Measurements from ENCODE around the gene PLSCR5. TPM values are rescaled to one million over a fixed set of nuclear protein-coding genes. Genes with fewer than 3 reads are reported as not detected.

PLSCR5 gene
- total RNA-seq, 1 experiment from 2014 or later = not detected

DNA sequence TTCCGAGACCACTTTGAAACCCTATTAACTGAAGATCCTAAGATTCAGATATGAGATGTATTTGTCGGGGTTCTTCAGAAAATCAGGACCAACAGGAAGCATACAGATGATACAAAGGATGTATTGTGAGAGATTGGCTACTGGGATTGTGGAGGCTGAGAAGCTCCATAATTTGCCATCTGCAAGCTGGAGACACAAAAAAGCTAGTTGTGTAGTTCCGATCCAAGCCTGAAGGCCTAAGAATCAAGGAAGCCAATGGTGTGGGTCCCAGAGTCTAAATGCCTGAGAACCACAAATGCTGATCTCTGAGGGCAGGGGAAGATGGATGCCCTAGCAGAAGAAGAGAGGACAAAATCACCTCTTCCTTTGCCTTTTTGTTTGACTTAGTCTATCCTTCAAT lies 49.8 kb downstream of the PLSCR5 start:
- H3K9me3 ChIP-seq (ENCODE audit: control insufficient read depth, insufficient read depth, low read depth, low read length) = no peaks in the 10 kb centered on the region
- H3K36me3 ChIP-seq (ENCODE audit: control insufficient read depth, insufficient read depth, low read length) = no peaks in the 10 kb centered on the region
- ATAC-seq (no peak), DNase-seq (ENCODE audit: low read depth, low spot score) (no peak)
- intact Hi-C loops (cut with micrococcal nuclease; ENCODE audit: unreplicated experiment) (no loop called here), in situ Hi-C loops (cut with HindIII; ENCODE audit: low pct_unique_long_range_greater_than_20kb, low sequenced_read_pairs) (no loop called here)
- ChIA-PET POLR2A (no interaction called here), CTCF (no interaction called here)
- no TSS peak for BruUV-seq (replicated peaks)
- TF ChIP-seq TCF7L2 (IDR thresholded peaks at IDR 0.05; ENCODE audit: low read depth, low read length) = no peak
- TF ChIP-seq POLR2AphosphoS5 (IDR thresholded peaks at IDR 0.05; ENCODE audit: low read depth, low read length) = no peak
- TF ChIP-seq, protein P1, sequence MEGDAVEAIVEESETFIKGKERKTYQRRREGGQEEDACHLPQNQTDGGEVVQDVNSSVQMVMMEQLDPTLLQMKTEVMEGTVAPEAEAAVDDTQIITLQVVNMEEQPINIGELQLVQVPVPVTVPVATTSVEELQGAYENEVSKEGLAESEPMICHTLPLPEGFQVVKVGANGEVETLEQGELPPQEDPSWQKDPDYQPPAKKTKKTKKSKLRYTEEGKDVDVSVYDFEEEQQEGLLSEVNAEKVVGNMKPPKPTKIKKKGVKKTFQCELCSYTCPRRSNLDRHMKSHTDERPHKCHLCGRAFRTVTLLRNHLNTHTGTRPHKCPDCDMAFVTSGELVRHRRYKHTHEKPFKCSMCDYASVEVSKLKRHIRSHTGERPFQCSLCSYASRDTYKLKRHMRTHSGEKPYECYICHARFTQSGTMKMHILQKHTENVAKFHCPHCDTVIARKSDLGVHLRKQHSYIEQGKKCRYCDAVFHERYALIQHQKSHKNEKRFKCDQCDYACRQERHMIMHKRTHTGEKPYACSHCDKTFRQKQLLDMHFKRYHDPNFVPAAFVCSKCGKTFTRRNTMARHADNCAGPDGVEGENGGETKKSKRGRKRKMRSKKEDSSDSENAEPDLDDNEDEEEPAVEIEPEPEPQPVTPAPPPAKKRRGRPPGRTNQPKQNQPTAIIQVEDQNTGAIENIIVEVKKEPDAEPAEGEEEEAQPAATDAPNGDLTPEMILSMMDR (IDR thresholded peaks at IDR 0.05) = no peak
- no peak for TF ChIP-seq SIN3A (IDR thresholded peaks at IDR 0.05; ENCODE audit: borderline replicate concordance, insufficient read depth, low read depth, low read length)
- TF ChIP-seq, protein P2, sequence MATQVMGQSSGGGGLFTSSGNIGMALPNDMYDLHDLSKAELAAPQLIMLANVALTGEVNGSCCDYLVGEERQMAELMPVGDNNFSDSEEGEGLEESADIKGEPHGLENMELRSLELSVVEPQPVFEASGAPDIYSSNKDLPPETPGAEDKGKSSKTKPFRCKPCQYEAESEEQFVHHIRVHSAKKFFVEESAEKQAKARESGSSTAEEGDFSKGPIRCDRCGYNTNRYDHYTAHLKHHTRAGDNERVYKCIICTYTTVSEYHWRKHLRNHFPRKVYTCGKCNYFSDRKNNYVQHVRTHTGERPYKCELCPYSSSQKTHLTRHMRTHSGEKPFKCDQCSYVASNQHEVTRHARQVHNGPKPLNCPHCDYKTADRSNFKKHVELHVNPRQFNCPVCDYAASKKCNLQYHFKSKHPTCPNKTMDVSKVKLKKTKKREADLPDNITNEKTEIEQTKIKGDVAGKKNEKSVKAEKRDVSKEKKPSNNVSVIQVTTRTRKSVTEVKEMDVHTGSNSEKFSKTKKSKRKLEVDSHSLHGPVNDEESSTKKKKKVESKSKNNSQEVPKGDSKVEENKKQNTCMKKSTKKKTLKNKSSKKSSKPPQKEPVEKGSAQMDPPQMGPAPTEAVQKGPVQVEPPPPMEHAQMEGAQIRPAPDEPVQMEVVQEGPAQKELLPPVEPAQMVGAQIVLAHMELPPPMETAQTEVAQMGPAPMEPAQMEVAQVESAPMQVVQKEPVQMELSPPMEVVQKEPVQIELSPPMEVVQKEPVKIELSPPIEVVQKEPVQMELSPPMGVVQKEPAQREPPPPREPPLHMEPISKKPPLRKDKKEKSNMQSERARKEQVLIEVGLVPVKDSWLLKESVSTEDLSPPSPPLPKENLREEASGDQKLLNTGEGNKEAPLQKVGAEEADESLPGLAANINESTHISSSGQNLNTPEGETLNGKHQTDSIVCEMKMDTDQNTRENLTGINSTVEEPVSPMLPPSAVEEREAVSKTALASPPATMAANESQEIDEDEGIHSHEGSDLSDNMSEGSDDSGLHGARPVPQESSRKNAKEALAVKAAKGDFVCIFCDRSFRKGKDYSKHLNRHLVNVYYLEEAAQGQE (IDR thresholded peaks at IDR 0.05; ENCODE audit: insufficient read depth in 1 of 2, low read depth in 2 of 2, low read length in 1 of 2) = no peak
- no peaks in the 10 kb centered on the region; the same call in 1 of the 2 replicates for H3K27me3 ChIP-seq (ENCODE audit: control insufficient read depth, insufficient read depth, low read length)
- no peaks in the 10 kb centered on the region for H3K4me1 ChIP-seq (ENCODE audit: control insufficient read depth, insufficient read depth, low read length)
- H3K4me3 ChIP-seq (ENCODE audit: low read depth in 2 of 2, low read length in 2 of 2) = no peak overlapping the region
- H3K27ac ChIP-seq (ENCODE audit: low read length) = no peak overlapping the region

DNA sequence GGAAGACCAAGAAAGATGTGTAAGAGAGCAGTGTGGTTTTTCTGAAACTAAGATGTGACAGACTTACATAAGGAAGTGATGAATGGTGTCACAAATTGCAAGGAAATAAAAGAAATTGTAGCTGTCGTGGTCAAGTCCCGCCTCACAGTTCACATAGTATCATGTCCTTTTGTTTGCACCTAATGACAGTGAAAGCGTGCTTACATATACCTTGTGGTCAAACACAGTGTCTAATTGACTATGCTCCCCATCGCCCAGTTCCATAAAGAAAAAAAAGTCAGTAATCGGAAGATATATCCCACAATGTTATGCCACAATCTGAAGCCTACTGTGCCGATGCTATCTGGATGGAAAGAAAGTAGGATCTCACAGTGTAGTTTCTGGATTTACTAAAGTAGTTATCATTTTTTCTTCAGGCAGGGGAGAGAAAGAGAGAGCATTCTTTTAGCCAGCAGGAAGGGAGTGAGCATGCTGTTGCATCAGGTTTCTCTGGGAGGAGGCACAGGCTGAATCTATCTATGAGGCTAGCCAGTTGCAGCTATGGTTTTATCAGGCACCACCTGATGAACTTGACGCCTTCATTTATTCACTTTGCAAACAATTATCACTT lies 50.9 kb downstream of the PLSCR5 start:
- BruUV-seq (replicated peaks) = no TSS peak
- DNase-seq (ENCODE audit: low read depth, low spot score) (no peak), ATAC-seq (no peak)
- Histone ChIP-seq H3K4me3 (ENCODE audit: low read depth in 2 of 2, low read length in 2 of 2) (no peak overlapping the region), H3K27me3 (ENCODE audit: control insufficient read depth, insufficient read depth, low read length) (no peaks in the 10 kb centered on the region; the same call in 1 of the 2 replicates), H3K36me3 (ENCODE audit: control insufficient read depth, insufficient read depth, low read length) (no peaks in the 10 kb centered on the region), H3K4me1 (ENCODE audit: control insufficient read depth, insufficient read depth, low read length) (no peaks in the 10 kb centered on the region), H3K9me3 (ENCODE audit: control insufficient read depth, insufficient read depth, low read depth, low read length) (no peaks in the 10 kb centered on the region), H3K27ac (ENCODE audit: low read length) (no peak overlapping the region)
- TF ChIP-seq SIN3A (IDR thresholded peaks at IDR 0.05; ENCODE audit: borderline replicate concordance, insufficient read depth, low read depth, low read length) (no peak), TCF7L2 (IDR thresholded peaks at IDR 0.05; ENCODE audit: low read depth, low read length) (no peak)
- POLR2A ChIA-PET = no interaction called here
- CTCF ChIA-PET = interaction anchor here (0.7 kb wide), 1 partner anchor 74 kb away, joined by 6 read pairs; no protein-coding TSS in a partner anchor
- intact Hi-C loops (cut with micrococcal nuclease; ENCODE audit: unreplicated experiment) = no loop called here
- in situ Hi-C loops (cut with HindIII; ENCODE audit: low pct_unique_long_range_greater_than_20kb, low sequenced_read_pairs) = no loop called here

Data from Panc1 (cell line).